ENCODE results near the gene AGTPBP1.

AGTPBP1 gene

DNA sequence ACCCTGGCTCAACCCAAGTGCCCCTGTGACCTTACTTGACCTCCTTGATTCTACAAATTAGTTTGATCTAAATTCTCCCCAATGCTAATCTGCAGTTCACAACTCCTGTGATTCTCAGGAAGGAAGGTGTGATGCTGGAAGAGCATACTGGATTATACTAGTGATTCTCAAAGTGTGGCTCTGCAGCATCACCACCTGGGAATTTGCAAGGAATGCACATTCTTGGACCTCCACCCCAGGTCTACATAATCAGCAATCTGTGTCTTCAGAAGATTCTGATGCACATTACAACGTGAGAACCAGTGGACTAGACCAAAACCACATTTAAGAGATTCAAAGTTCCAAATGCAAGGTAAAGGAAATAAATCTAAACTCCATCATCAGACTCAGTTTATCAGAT is 198.6 kb downstream of the AGTPBP1 start:
- no peak for DNase-seq (ENCODE audit: low read depth, low spot score)

DNA sequence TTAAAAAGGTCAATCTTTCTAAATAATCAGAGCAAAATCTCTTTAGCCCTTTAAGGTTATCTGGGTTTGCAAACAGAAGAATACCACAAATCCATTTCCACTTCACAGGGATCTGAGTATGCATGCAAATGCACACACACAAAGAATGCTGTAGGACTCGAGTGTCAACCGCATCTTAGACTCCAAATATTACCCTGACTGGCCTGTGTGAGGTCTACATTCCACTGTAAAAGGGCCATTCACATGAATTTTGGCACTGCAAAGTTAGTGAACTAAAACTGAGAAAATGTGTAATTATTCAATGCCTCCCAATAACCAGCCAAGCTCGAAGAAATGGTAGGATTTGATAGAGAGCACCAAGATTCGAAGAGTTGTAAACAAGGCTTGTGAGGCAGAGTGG is 199.9 kb downstream of the AGTPBP1 start:
- no peak for DNase-seq (ENCODE audit: low read depth, low spot score)

DNA sequence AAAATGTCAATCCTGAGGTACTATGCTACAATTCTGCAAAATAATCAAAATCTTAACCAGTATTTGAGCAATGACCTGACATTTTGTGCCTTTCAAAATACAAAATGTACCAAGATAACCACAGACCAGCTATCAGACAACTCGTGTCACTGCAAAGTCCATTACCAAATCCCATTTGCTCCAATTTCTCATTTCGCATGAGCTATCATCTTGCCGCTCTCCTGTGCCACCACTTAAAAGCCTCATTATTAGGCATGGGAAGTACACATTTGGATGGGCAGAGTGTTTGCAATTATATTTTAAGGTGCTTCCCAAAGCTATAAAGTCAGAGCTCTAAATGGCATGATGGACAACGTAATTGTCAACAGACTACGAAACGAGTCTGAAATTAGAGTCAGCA is 205.2 kb downstream of the AGTPBP1 start:
- no peak for DNase-seq (ENCODE audit: low read depth, low spot score)

DNA sequence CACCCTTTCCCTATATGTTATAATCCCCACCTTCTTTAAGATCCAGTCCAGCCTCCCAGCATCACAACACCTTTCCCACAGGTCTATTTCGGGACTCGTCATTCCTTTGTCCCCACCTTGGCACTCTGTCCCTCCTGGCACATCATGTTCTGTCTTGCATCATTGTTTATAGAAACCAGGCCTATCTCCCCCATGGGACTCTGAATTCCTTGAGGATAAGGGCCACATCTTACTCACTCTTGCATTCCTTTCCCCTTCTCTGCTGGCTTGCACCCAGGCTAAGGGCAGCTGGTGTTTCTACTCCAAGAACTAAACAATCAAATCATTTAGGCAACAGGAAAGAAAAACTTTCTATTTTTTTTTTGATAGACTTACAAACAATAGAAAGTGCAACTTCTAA is 205.7 kb downstream of the AGTPBP1 start:
- DNase-seq (ENCODE audit: low read depth, low spot score) = no peak

DNA sequence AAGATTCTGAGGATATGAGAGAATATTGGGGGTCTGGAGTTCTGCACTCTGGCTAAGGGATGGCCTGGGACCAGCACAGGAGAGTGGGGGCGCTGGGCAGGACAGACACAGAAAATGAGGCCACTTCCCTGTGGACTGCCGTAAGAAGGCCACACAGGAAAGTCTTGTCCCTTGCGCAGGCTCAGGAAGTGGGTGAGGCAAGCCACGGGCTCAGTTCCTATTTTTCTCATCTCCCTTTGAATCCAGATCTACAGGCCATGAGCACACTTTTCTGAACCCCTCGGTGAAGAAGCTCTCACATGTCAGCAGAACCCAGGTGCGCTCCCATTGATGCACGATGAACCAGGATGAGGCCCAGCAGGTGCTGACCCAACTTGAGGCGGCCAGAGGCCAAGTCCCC is 207.4 kb downstream of the AGTPBP1 start:
- DNase-seq (ENCODE audit: low read depth, low spot score) = no peak

DNA sequence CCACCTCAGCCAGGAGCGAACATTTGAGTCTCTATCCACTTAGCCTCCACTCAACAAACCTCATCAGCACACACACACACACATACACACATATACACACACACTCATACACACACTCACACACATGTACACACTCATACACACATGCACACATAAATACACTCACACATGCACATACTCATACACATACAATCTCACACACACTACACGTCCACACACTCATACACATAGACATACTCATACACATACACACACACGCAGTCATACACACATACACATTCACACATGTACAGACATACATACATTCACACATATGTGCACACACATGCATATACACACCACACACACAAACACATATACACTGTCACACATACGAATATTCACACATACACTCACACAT is 208.2 kb downstream of the AGTPBP1 start:
- DNase-seq (ENCODE audit: low read depth, low spot score) = no peak

DNA sequence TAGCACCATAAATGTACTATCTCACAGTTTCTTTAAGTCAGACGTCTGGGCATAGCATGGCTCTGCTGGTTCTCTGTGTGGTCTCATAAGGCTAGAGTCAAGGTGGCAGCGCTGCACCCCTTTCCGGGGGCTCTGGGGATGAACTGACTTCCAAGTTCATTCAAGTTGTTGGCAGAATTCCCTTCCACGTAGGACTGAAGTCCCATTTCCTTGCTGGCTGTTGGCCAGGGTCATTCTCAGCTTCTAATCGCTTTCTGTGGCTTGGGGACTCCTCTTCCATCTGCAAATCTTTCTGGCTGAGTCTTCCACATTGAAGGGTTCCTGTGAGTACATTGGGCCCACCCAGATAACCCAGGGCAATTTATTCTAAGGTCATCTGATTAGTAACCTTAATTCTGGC is 211.0 kb downstream of the AGTPBP1 start:
- DNase-seq (ENCODE audit: low read depth, low spot score) = no peak

DNA sequence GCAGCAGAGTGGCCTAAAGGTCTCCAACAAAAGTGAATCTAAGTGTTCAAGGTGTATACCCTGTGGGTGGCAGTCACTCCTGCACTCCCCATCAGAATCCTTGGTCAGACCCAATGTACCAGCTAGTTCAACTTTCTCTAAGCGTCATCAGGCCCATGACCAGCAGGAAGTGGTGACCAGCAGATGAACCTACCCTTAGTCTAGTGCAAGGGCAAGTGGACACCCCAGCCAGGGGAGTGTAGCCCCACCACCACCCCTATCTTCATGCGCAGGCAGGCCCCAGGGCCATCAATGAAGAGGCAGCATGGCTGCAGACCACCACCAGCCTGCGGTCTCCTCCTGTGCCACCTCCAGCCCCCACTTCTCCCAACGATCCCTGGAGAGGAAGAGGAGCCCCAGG is 213.1 kb downstream of the AGTPBP1 start:
- DNase-seq (ENCODE audit: low read depth, low spot score) = no peak

DNA sequence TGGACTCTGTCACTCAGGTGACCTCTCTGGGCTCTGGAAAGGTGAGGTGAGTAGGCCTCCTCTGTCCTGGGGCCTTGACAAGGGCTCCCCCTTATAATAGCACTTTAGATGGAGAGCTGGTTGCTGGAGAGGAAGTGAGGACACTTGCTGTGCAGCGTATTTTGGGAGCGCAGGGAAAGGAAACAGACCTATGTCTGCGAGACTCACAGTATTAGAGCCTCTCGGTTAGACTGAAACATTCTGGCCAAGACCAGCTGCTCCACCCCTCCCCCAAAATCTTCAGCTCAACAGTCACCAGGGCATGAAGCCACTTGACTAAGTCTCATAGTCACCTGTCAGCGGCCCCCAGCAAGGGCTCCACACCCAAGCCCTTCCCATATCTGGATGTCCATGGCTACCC is 213.6 kb downstream of the AGTPBP1 start:
- DNase-seq (ENCODE audit: low read depth, low spot score) = no peak

DNA sequence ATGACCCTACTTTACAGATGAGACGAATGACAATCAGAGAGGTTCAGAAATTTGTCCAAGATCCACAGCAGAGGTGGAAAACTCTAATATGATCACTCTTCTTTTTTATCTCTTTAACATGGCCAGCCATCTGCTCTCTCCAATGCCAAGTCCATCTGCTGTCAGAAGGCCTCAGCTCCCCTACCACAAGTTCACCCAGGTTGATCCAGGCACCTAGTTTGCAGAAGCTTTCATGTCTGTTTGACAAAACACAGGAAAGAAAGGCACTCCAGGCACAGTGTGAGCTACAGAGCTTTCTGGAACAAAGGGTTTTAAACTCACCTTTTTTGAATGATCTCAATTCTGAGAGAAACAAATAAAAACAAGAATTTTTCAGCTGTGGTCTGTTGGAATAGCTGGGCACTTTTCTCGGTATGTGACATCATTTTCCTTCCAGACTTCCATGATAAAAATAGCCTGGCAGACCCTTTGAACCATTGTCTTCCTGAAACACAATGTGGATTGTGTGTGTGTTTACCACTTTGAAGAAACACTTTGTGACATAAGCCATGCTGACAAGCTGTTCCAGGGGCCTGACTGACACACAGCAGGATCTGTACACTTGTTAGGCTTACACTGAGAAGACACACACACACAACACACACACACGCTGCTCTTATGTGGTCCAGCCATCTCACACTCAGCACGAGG is 214.3 kb downstream of the AGTPBP1 start:
- no peak for DNase-seq (ENCODE audit: low read depth, low spot score)

DNA sequence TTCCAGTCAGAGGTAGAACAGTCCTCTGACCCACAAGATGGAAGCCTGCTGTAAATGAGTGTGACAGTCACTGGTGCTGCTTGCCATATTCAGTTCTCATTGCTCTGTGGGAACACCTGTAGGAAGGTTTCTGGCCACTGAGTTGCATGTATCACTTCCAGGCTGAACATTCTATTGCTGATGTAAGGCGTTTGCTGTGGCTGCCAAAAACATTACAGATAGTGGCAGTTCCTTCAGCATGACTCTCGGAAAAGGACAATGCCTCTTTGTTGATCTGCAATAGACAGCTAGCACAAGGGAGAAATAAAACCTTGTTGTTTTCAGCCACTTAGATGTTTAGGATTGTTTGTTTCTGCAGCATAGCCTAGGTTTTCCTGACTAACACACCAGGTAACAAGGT is 217.2 kb downstream of the AGTPBP1 start:
- DNase-seq (ENCODE audit: low read depth, low spot score) = no peak

DNA sequence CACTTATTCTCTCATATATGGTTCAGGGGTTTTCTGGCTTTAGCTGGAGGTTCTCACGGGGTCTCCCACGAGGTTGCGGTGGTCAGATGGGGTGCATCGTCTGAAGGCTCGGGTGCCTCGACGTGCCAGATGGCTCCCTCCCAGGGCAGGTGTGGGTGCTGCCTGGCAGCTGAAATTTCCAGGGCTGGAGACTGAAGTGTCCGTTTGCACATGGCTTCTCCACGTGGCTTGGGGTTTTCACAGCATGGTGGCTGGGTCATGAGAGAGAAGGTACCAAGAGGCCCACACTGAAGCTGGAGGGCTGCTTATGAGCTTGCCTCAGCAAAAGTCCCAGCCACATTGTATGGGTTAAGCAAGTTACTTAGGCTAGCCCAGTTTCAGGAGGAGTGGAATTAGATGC is 218.6 kb downstream of the AGTPBP1 start:
- no peak for DNase-seq (ENCODE audit: low read depth, low spot score)

DNA sequence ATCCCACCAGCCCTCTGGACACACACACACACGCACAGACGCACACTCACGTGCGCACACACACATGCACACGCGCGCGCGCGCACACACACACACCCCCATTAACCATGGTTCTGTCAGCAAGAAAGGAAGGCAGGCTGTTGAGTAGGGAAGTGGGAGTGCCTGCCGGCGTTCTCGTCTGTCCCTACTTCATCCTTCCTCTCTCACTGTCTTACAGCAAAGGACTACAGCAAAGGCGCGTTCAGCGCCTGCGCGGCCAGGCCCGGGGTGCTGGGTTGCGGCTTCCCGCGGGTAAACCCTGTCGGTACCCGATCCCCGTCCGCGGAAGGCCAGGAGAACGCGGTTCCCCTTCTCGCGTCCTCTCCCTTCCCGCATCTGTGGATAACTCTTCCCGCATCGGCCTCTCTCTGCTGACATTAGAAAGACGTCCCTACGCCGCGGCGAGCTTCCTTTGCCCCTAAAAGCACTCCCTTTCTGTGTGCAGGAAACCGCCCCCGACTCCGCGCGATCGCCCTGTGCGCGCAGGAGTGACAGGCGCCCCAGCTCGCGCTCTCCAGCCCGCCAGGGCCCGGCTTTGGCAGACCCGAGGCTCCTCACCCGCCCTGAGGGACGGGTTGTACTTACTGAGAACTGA is 219.2 kb downstream of the AGTPBP1 start:
- no peak for DNase-seq (ENCODE audit: low read depth, low spot score)

DNA sequence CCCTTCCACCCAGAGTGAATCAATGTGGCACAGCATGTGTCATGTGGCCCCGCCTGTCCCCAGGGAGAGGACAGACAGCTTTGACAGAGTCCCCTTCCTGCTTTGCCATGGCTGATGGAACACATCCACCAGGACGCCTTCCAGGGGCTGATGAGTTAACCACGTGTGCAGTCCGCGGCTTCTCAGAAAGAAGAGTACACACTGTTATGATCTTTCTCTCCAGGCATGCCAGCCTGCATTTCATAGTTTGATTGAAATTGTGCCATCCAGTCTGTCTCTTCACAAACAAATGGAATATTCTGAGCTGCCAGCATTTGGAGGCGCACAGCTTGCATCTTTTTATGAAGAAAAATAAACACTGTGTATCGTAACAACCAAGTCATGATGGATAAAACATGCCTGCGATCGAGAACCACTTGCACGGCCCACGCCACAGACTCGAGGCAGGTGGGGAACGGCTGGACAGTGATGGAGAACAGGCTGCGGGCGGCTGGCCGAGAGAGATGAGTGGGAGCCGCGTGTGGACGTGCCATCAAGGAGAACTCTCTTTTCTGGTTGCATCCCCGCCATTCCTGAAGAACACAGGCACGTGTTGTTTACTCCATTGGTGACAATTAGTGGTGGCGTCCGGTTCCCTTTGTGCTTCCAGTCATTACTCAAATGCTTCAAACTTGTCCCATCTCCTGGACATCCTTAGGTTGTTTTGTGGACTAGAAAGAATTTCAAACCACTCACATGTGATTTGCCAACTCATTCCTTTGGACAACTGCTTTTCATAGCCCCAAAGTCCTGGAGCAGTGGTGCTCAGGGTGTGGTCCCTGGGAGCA is 220.2 kb downstream of the AGTPBP1 start:
- no peak for DNase-seq (ENCODE audit: low read depth, low spot score)

DNA sequence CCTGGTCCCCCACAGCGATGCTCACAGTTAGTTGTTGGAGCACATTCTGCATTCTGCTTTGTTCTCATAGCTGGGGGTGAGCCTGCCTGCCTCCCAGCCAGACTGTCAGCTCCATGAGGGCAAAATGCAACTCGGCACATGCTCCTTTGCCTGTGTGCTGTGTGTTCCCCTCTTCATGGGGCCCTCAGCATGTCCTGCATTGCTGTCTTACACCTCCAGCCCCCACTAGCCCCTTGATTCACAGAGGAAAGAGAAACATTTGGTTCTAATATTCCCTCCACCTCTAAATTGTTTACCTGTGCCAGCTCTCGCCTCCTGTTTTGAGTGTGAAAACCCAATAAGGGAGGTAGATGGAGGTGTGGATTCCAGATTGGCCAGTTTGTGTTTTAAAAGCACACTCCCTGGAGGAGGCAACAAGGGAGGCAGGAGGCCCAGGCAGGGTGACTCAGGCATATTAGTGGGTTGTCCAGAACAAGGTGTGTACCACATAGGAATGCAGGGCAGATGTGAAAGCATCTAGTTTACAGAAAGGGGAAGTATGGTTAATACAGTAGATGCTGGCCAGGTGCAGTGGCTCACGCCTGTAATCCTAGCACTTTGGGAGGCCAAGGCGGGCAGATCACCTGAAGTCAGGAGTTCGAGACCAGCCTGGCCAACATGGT is 224.6 kb downstream of the AGTPBP1 start:
- no peak for DNase-seq (ENCODE audit: low read depth, low spot score)

DNA sequence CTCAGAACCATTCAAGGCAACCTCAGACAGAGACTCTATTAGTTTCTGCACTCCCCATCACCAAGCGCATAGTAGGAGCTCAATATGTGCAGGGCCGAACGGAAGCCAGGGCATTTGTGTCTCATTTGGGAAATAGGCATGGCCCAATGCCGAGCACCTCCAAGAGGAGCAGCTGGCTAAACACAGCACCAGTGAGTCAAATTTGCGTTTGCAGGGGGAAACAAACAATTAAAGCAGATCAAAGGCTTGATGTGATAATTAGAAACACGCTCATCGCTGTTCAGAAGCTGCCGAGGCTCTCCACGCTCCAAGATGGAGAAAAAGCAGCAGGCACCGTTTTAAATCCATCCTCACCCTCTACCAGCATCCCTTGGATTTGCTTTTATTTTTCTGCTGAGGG is 225.3 kb downstream of the AGTPBP1 start:
- DNase-seq (ENCODE audit: low read depth, low spot score) = no peak

DNA sequence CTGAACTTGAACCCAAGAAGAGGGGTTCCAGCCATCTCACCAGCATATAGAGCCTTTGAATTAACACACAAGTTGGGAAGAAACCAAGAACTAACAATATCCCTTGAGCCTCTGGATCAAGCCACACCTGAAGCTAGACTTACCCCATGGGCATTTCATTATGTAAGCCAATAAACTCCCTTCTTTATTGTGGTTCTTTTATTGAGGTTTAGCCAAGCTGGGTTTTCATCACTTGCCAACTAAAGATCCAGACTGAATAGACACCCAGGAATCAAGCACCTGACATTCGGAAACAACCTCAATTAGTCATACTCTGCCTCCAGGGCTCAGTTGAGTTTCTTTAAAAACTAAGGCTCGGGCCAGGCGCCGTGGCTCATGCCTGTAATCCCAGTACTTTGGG is 226.7 kb downstream of the AGTPBP1 start:
- no peak for DNase-seq (ENCODE audit: low read depth, low spot score)

DNA sequence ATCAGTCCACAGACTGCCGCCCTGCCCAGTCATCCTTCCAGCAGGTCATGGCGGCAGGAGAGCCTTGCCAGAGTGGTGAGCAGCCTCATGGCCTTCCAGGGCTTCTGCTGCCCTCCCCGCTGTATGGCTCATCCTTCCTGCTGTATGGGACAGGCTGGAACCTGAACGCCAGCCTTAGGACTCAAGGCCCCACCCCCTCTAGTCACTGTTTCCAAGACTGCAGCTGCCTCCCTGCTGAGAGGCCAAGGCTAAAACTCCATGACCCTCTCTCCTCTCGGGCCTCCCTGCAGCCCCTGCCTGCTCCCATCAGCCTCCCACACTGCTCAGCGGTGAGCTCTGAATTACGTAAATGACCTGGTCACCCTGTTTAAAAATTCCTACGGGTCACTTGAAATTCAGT is 227.5 kb downstream of the AGTPBP1 start:
- DNase-seq (ENCODE audit: low read depth, low spot score) = no peak

DNA sequence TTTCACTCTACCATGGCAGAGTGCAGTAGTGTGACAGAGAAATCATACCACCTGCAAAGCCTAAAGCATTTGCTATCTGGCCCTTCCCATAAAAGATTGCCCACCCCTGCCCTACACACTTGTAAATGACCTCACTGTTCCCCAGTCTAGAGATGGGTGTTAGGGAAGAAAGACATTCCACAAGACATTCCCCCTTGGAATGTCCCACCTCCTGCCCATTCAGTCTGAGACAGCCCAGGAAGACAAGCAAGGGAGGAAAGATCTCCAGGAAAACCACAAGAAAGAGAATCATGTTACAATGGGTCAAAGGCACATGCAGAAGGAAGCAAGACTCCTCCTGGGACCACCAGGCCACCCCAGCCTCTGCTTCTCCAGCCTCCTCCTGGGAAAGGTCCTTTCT is 230.0 kb downstream of the AGTPBP1 start:
- no peak for DNase-seq (ENCODE audit: low read depth, low spot score)

DNA sequence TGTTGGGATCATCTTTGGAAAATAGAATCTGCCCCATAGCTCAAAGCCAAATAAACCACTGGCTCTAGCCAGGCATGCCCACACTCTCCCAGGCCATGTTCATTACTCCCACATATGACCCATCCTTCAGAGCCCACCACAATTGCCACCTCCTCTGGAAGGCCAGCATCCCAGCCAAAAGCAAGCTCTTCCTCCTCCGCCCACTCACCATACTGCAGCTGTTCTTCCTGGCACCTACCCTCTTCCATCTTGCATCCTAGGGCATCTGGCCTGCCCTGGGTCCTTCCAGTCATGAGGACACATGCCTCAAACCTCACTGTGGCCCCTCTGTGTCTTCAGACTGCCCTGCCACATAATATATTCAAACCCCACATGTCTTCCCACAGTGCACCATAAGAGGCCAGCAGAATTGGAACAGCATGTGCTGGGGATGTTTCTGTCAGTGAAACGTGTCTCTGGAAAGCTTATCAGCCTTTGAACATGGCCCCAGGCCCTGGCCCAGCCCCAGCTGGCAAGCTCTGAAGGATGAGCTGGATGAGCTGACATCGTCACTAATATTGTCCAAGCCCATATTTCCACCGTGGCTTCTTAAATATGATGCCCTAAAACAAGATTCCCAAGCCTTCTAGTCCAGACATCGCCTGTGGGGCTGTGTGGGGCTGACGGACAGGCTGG is 230.8 kb downstream of the AGTPBP1 start:
- DNase-seq (ENCODE audit: low read depth, low spot score) = no peak

DNA sequence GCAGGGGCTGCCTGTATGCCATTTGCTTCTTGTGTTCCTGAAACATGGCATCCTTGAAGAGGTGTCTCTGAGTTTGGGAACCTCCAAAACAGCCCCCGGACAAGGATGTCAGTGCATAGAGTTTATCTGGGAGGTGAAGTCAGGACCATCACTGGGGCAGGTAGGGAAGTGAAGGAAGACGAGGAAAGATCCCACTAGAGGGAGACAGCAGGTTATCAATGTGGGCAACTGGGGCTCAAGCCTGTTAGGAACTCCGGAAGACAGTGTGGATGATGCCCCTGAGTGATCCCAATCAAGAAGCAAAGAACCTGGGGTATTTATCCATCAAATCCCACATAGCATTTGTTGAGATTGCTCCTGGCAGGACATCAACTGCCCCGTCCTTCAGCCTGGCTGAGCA is 233.1 kb downstream of the AGTPBP1 start:
- no peak for DNase-seq (ENCODE audit: low read depth, low spot score)

DNA sequence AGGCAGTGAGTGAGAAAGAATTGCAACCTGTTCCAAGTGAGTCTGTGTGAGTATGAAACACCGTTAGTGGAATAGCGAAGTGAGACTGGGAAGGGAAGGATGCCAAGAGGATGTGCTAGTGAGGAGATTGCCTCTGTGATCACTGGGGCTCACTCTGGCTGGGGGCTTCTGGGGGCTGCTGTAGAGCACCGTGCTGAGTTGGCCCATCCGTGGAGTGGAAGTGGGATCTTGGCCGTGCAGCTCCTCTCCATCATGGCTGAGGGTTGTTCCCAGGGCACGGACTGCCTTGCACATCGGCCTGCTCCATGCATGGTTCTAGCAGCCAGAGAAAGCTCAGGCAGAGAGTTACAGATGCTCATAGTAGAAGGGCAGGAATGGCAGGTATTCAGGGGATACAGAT is 236.1 kb downstream of the AGTPBP1 start:
- no peak for DNase-seq (ENCODE audit: low read depth, low spot score)
